ENCODE measurements around the gene AGXT.

Gene AGXT

DNA sequence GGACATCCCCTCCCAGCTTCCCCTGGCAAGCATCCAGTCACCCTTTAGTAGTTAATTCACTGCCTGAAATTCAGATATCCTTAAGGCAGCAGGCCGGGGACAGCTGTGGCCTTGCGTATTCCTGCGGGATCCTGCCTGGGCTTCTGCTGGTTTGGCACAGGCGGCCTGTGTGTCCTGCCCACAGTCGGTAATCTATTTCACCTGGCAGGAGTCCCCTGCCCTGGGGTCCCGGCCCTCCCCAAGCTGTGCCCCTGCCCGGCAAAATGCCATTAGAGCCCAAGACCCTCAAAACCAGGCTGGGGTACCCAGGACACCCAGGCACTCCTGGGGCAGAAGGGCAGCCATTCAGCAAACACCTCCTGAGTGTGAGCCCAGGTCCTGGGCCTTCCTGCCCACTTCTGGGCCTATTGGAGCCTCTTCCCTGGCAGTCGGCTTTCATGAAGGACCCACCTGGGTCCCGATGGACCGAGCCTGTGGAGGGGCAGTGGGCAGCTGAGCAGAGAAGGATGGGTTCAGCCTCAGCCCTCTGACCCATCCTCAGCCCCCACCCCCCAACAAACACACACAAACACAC, 49.1 kb downstream of the AGXT start:
- H3K4me3 ChIP-seq (ENCODE audit: low read depth, low read length), result no peak overlapping the region
- ChIA-PET POLR2A (no interaction called here), CTCF (interaction anchor here (1.5 to 6.0 kb wide), 2 partner anchors 9 to 160 kb away, joined by 4 to 31 read pairs; no protein-coding TSS in a partner anchor)
- no peak for DNase-seq (ENCODE audit: low read depth, low spot score)
- TF ChIP-seq, protein P1, sequence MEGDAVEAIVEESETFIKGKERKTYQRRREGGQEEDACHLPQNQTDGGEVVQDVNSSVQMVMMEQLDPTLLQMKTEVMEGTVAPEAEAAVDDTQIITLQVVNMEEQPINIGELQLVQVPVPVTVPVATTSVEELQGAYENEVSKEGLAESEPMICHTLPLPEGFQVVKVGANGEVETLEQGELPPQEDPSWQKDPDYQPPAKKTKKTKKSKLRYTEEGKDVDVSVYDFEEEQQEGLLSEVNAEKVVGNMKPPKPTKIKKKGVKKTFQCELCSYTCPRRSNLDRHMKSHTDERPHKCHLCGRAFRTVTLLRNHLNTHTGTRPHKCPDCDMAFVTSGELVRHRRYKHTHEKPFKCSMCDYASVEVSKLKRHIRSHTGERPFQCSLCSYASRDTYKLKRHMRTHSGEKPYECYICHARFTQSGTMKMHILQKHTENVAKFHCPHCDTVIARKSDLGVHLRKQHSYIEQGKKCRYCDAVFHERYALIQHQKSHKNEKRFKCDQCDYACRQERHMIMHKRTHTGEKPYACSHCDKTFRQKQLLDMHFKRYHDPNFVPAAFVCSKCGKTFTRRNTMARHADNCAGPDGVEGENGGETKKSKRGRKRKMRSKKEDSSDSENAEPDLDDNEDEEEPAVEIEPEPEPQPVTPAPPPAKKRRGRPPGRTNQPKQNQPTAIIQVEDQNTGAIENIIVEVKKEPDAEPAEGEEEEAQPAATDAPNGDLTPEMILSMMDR (IDR thresholded peaks at IDR 0.05; ENCODE audit: insufficient read depth, low read length, missing control alignments), result no peak

DNA sequence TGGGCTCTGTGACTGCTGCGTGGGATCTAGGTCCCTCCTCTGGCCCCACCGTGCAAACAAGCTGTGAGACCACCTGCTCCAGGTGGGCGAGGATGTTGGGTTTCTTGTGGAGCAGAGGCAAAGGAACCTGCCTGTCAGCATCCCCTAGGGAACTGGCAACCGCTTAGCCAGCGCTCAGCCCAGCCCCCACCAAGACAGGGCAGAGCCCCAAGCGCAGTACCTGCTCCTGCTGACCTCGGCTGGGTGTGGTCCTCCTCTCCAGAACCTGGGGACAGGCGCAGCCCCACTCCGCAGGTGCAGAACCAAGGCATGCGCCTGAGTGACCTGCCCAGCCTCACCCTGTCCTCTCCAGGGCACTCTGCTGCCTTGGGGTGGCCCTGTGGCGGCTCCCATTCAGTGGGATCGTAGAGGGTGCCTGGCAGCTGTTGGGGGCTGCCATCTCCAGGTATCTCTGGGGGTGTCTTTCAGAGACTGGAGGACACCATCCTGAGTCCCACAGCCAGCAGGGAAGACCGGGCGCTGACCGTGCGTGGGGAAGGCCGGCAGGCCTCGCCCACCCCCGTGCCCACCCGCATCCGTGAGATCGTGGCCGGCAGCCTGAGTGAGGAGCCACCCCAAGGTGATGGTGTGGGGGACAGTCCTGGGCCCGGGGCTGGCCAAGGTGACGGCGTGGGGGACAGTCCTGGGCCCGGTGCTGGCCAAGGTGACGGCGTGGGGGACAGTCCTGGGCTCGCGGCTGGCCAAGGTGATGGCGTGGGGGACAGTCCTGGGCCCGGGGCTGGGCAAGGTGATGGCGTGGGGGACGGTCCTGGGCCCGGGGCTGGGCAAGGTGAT, 49.9 kb downstream of the AGXT start:
- TF ChIP-seq, protein P1 (IDR thresholded peaks at IDR 0.05; ENCODE audit: insufficient read depth, low read length, missing control alignments), result no peak
- POLR2A ChIA-PET, result no interaction called here
- H3K4me3 ChIP-seq (ENCODE audit: low read depth, low read length), result no peak overlapping the region
- DNase-seq (ENCODE audit: low read depth, low spot score), result no peak
- CTCF ChIA-PET, result no interaction called here

- POLR2A ChIA-PET, result no interaction called here
- CTCF ChIA-PET, result no interaction called here
- no peak for DNase-seq (ENCODE audit: low read depth, low spot score)
- TF ChIP-seq, protein P1 (IDR thresholded peaks at IDR 0.05; ENCODE audit: insufficient read depth, low read length, missing control alignments), result no peak
- no peak overlapping the region for H3K4me3 ChIP-seq (ENCODE audit: low read depth, low read length)
Observed at GRCh38 chr2:240919161-240919781, 50.6 kb downstream of the AGXT start.

DNA sequence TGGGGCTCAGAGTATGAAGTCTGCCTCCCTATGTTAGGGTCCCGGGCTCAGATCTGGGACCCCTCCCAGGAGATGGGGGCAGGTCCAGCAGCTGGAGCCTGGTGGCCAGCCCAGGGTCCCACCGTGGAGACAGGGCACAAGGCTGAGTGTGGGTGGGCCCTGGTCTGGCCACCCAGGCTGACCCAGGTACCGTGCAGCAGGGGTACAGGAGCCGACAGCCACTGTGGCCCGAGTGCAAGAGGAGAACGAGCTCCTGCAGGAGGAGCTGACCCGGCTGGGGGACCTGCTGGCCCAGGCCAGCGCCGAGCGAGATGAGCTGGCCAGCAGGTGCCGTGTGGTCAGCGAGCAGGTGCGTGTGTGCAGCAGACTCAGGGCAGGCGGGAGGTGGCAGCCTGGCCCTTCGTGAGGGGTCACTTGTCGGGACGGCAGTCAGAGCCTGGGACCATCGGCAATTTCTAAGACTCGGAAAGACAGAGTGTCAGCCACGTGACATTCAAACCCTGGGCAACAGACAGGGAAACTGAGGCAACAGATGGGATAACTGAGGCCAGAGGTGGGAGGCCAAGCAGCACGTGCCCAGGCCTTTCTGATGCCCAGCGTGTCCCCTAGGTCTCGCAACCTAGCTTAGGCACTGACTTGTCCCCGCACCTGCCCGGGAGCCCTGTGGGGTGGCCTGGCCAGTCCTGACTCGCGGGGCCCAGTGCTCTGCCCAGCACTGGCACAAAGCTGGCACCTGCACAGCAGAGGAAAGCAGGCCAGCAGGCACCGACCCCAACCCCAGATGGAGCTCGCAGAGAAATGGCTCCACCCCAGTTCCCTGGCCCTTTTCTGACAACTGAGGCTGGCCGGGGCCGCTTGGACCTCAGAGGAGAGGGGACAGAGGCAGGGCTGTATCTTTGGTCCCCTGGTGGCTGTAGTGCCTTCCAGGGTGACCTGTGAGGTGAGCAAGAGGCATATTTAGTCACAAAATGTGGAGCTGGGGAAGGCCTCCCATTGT, 51.5 kb downstream of the AGXT start:
- CTCF ChIA-PET, result interaction anchor here (1.1 to 3.5 kb wide), 3 partner anchors 7 to 158 kb away, joined by 3 to 21 read pairs (median 8); no protein-coding TSS in a partner anchor
- TF ChIP-seq, protein P1 (IDR thresholded peaks at IDR 0.05; ENCODE audit: insufficient read depth, low read length, missing control alignments), result no peak
- DNase-seq (ENCODE audit: low read depth, low spot score), result no peak
- POLR2A ChIA-PET, result no interaction called here
- no peak overlapping the region for H3K4me3 ChIP-seq (ENCODE audit: low read depth, low read length)

DNA sequence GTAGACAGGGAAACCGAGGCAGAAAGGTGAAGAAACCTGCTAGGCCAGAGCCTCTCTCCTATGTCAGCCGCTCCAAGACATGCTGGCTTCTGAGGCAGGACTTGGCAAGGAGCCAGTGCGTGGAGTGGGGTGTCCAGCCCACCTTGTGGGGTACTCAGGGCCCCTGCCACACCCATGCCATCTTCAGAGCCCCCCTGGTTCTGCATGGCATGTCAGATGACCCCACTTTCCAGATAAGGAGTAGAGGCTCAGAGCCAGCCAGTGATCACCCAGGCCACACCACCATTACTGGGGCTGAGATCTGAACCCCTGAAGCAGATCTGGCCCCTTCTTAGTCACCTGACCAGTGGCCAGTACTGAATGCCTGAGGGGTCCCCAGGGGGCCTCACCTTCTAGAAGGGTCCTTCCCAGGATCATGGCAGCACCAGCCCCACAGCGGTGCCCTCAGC, 52.2 kb downstream of the AGXT start:
- DNase-seq (ENCODE audit: low read depth, low spot score), result no peak
- TF ChIP-seq, protein P1 (IDR thresholded peaks at IDR 0.05; ENCODE audit: insufficient read depth, low read length, missing control alignments), result no peak
- ChIA-PET CTCF (interaction anchor here (1.1 to 3.5 kb wide), 3 partner anchors 8 to 157 kb away, joined by 3 to 21 read pairs (median 8); no protein-coding TSS in a partner anchor), POLR2A (interaction anchor here (0.7 kb wide), 1 partner anchor 11 kb away, joined by 3 read pairs; no protein-coding TSS in a partner anchor)
- H3K4me3 ChIP-seq (ENCODE audit: low read depth, low read length), result no peak overlapping the region
